ENCODE data around the gene TESK1. TPM values are rescaled to one million over a fixed set of nuclear protein-coding genes. Genes with fewer than 3 reads are reported as not detected.

The TESK1 gene
- total RNA-seq, 4 donors from 2014 or later: 11.9 to 69.2 (median 45.8) TPM

DNA sequence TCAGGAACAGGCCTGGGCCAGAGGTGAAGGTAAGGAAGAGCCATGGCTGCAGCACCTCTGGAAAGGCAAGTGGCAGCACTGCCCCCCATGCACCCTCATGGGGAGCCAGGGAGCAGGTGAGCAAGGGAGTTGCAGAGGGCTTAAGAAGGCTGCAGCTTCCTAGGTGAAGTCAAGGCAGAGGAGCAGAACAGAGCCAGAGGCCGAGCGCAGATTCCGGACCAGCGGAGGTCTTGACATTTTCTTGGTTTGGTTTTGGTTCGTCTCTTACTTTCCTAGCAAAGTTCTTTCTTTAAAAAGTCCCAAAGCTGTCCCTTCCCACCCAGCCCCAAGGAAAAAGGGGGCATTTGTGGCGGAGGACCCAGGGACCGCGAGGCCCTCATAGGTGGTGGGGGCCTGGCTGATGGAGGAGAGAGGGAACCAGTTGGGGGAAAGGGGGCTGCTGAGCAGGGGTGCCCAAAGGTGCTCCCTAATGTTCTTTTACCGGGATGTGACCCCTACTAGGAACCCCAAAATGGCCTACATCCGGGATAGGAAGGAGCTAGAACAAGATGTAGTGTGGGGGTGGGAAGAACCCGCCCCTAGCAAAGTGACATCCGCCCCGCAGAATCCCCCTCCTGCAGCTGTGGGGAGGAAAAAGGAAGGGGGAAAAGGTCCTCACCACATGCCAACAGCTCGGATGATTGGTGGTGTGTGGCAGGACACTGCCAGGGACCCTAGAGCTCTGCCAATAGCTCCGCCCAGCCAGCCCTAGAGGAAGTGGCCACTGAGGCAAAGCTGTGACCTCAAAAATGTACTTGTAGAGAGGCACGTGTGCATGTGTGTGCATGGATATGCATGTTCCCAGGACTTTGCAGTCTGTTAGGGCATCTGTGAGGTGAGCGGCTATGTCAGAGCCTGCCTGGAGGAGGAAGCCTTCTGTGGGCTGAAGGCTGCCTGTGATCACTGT, 14.1 kb downstream of the TESK1 start:
- in situ Hi-C loops (cut with MboI; ENCODE audit: low pct_ligation_motif_present in 1 of 4, low pct_unique_long_range_greater_than_20kb in 1 of 4, low sequenced_read_pairs in 3 of 4): no loop called here
- Histone ChIP-seq H3K4me3 (no peak overlapping the region), H3K27ac (peak overlapping the region in 3 of 4 donors; percentile 26 to 62 (median 59)), H3K4me1 (peaks cover 3 to 9% (median 8%) of the 10 kb centered on the region in 4 donors), H3K9me3 (no peaks in the 10 kb centered on the region), H3K36me3 (no peaks in the 10 kb centered on the region), H3K27me3 (no peaks in the 10 kb centered on the region)
- 77 to 81% methylated on average over 6 to 17 of the region's 17 CpGs for WGBS, 2 donors (ENCODE audit: low coverage in 1 of 2)
- intact Hi-C loops (cut with DNase I; ENCODE audit: low total_unique reads): no loop called here
- DNase-seq: peak; percentile 68
- TF ChIP-seq CTCF (IDR thresholded peaks at IDR 0.05): no peak
- peak in 2 of 3 donors; percentile 4 to 49 for TF ChIP-seq POLR2AphosphoS5 (IDR thresholded peaks at IDR 0.05)

- Histone ChIP-seq H3K4me3 (no peak overlapping the region), H3K4me1 (peaks cover 3 to 9% (median 8%) of the 10 kb centered on the region in 4 donors), H3K36me3 (no peaks in the 10 kb centered on the region), H3K27ac (peak overlapping the region in 1 of 4 donors; percentile 22), H3K27me3 (no peaks in the 10 kb centered on the region), H3K9me3 (no peaks in the 10 kb centered on the region)
- intact Hi-C loops (cut with DNase I; ENCODE audit: low total_unique reads): no loop called here
- no peak for DNase-seq
- TF ChIP-seq POLR2A (IDR thresholded peaks at IDR 0.05): no peak
- TF ChIP-seq CTCF (IDR thresholded peaks at IDR 0.05): no peak
- TF ChIP-seq EP300 (IDR thresholded peaks at IDR 0.05; ENCODE audit: low read depth): no peak
- no peak for TF ChIP-seq POLR2AphosphoS5 (IDR thresholded peaks at IDR 0.05)
- in situ Hi-C loops (cut with MboI; ENCODE audit: low pct_ligation_motif_present in 1 of 4, low pct_unique_long_range_greater_than_20kb in 1 of 4, low sequenced_read_pairs in 3 of 4): no loop called here
- WGBS, 2 donors (ENCODE audit: low coverage in 1 of 2): 8 to 50% methylated on average over 2 of the region's 2 CpGs
Observed at GRCh38 chr9:35619800-35620158, 14.7 kb downstream of the TESK1 start.

- H3K36me3 ChIP-seq: no peaks in the 10 kb centered on the region
- H3K27ac ChIP-seq: no peak overlapping the region
- H3K4me3 ChIP-seq: no peak overlapping the region
- intact Hi-C loops (cut with DNase I; ENCODE audit: low total_unique reads): no loop called here
- TF ChIP-seq EP300 (IDR thresholded peaks at IDR 0.05; ENCODE audit: low read depth): no peak
- TF ChIP-seq CTCF (IDR thresholded peaks at IDR 0.05): no peak
- TF ChIP-seq POLR2A (IDR thresholded peaks at IDR 0.05): no peak
- no peak for TF ChIP-seq POLR2AphosphoS5 (IDR thresholded peaks at IDR 0.05)
- no peaks in the 10 kb centered on the region for H3K4me1 ChIP-seq
- no peaks in the 10 kb centered on the region for H3K9me3 ChIP-seq
- no peaks in the 10 kb centered on the region for H3K27me3 ChIP-seq
- WGBS, 2 donors (ENCODE audit: low coverage in 1 of 2): 76 to 83% methylated on average over 2 of the region's 2 CpGs
- DNase-seq: no peak
- in situ Hi-C loops (cut with MboI; ENCODE audit: low pct_ligation_motif_present in 1 of 4, low pct_unique_long_range_greater_than_20kb in 1 of 4, low sequenced_read_pairs in 3 of 4): no loop called here
Observed at GRCh38 chr9:35627575-35627974, 22.5 kb downstream of the TESK1 start.

GRCh38 chr9:35628389-35628991, 23.4 kb downstream of the TESK1 start:
- H3K4me1 ChIP-seq: no peaks in the 10 kb centered on the region
- WGBS, 2 donors (ENCODE audit: low coverage in 1 of 2): 93 to 94% methylated on average over 6 of the region's 6 CpGs
- H3K36me3 ChIP-seq: no peaks in the 10 kb centered on the region
- no peak overlapping the region for H3K27ac ChIP-seq
- H3K9me3 ChIP-seq: no peaks in the 10 kb centered on the region
- H3K27me3 ChIP-seq: no peaks in the 10 kb centered on the region
- in situ Hi-C loops (cut with MboI; ENCODE audit: low pct_ligation_motif_present in 1 of 4, low pct_unique_long_range_greater_than_20kb in 1 of 4, low sequenced_read_pairs in 3 of 4) (no loop called here), intact Hi-C loops (cut with DNase I; ENCODE audit: low total_unique reads) (no loop called here)
- DNase-seq: no peak
- no peak overlapping the region for H3K4me3 ChIP-seq
- TF ChIP-seq EP300 (IDR thresholded peaks at IDR 0.05; ENCODE audit: low read depth) (no peak), POLR2A (IDR thresholded peaks at IDR 0.05) (no peak), POLR2AphosphoS5 (IDR thresholded peaks at IDR 0.05) (no peak), CTCF (IDR thresholded peaks at IDR 0.05) (no peak)
